H1 (cell line): Measurements from ENCODE around the gene SAT1. TPM values are rescaled to one million over a fixed set of nuclear protein-coding genes. Genes with fewer than 3 reads are reported as not detected.

Experiments used
- CTCF ChIA-PET: fragments of 300-600 bp; sonication (Branson Sonifier 250); formaldehyde crosslinking; loops from one replicate; lab custom pipeline; 2021; ENCODE audit not compliant: partially characterized antibody; lab: Charles Lee
- POLR2A ChIA-PET: fragments of 300-600 bp; sonication (Branson Sonifier 250); formaldehyde crosslinking; loops from one replicate; lab custom pipeline; 2021; ENCODE audit warnings: inconsistent platforms; ENCODE audit not compliant: partially characterized antibody; lab: Charles Lee
- DNase-seq, 2 experiments: peaks; one replicate each; pipeline versions ENCODE4 v3.0.0 to v3.0.0-alpha.2; 2010 to 2022; ENCODE audit warnings: low spot score in 2 of 2, low read depth in 1 of 2, mixed read lengths in 1 of 2
- FAIRE-seq: peaks from 2 replicates; lab custom pipeline; 2011; peaks lifted over from hg19 to GRCh38; lab: Jason Lieb, UNC
- H2AFZ ChIP-seq: 2 replicates; pipeline ENCODE4 v1.8.1; 2012; ENCODE audit warnings: low read length, inconsistent platforms
- H2AK5ac ChIP-seq: 2 replicates; pipeline ENCODE4 v1.6.1; 2013; ENCODE audit warnings: low read depth, low read length
- H2BK120ac ChIP-seq: replicated peaks from 2 replicates; pipeline ENCODE3; 2013; ENCODE audit warnings: low read depth, low read length, inconsistent platforms
- H2BK12ac ChIP-seq: 2 replicates; pipeline ENCODE4 v1.6.1; 2013; ENCODE audit warnings: low read depth, low read length
- H2BK15ac ChIP-seq: 2 replicates; pipeline ENCODE4 v1.6.1; 2013; ENCODE audit warnings: low read length
- H2BK20ac ChIP-seq: 2 replicates; pipeline ENCODE4 v1.6.1; 2013; ENCODE audit warnings: low read length
- H2BK5ac ChIP-seq: 2 replicates; pipeline ENCODE4 v1.6.1; 2013; ENCODE audit warnings: low read depth, low read length
- H3K14ac ChIP-seq: 2 replicates; pipeline ENCODE4 v1.6.1; 2013; ENCODE audit warnings: inconsistent platforms; ENCODE audit not compliant: insufficient read length
- H3K18ac ChIP-seq: 2 replicates; pipeline ENCODE4 v1.6.1; 2013; ENCODE audit warnings: low read length; ENCODE audit errors: extremely low read depth
- H3K23ac ChIP-seq: 2 replicates; pipeline ENCODE4 v1.6.1; 2013; ENCODE audit warnings: inconsistent platforms; ENCODE audit not compliant: insufficient read length
- H3K23me2 ChIP-seq: 2 replicates; pipeline ENCODE4 v1.6.1; 2013; ENCODE audit warnings: low read depth, low read length
- H3K27ac ChIP-seq: 2 replicates; pipeline ENCODE4 v1.6.1; 2011; ENCODE audit warnings: low read depth, low read length, inconsistent platforms
- H3K27me3 ChIP-seq, 4 experiments: replicated peaks in 1 of 4; 1 replicate in 1 of 4; 2 replicates in 3 of 4; pipeline versions ENCODE4 v1.6.1 to v1.8.1; 2011 to 2013; ENCODE audit warnings: low read length in 3 of 4, mild to moderate bottlenecking in 3 of 4, inconsistent platforms in 2 of 4, mixed read lengths in 2 of 4, moderate library complexity in 1 of 4; ENCODE audit not compliant: control insufficient read depth in 3 of 4, insufficient read depth in 3 of 4; ENCODE audit errors: extremely low read depth in 1 of 4
- H3K36me3 ChIP-seq, 4 experiments: 2 replicates each; pipeline versions ENCODE4 v1.6.1 to v1.8.1; 2011 to 2013; ENCODE audit warnings: mild to moderate bottlenecking in 4 of 4, low read length in 3 of 4, moderate library complexity in 2 of 4, control low read depth in 1 of 4, inconsistent platforms in 1 of 4; ENCODE audit not compliant: insufficient read depth in 4 of 4, control insufficient read depth in 2 of 4
- H3K4ac ChIP-seq: replicated peaks from 2 replicates; pipeline ENCODE3; 2013; ENCODE audit warnings: low read length, low read depth, mixed read lengths, inconsistent platforms; ENCODE audit not compliant: insufficient read length
- H3K4me1 ChIP-seq, 4 experiments: replicated peaks in 1 of 4; 1 replicate in 1 of 4; 2 replicates in 3 of 4; pipeline versions ENCODE4 v1.6.1 to v1.8.1; 2011 to 2013; ENCODE audit warnings: low read length in 3 of 4, inconsistent platforms in 2 of 4, mixed read lengths in 1 of 4; ENCODE audit not compliant: insufficient read depth in 4 of 4, control insufficient read depth in 3 of 4
- H3K4me2 ChIP-seq, 2 experiments: 2 replicates each; pipeline versions ENCODE4 v1.6.1 to v1.8.1; 2011 to 2013; ENCODE audit warnings: low read depth in 2 of 2, low read length in 2 of 2, control low read depth in 1 of 2, inconsistent platforms in 1 of 2, mild to moderate bottlenecking in 1 of 2; ENCODE audit not compliant: insufficient read depth in 1 of 2
- H3K4me3 ChIP-seq, 4 experiments: fragments of 200-600, 300-600 bp in 1 of 4; sonication (generic), shearing (Covaris generic), sonication (Bioruptor Twin) in 1 of 4; 2 replicates each; pipeline versions ENCODE4 v1.5.1 to v1.8.1; 2011 to 2016; ENCODE audit warnings: low read length in 4 of 4, low read depth in 3 of 4, control low read depth in 2 of 4, inconsistent platforms in 2 of 4, mild to moderate bottlenecking in 2 of 4, mixed read lengths in 1 of 4, moderate library complexity in 1 of 4; ENCODE audit not compliant: insufficient read depth in 2 of 4; ENCODE audit errors: extremely low read depth in 1 of 4
- H3K56ac ChIP-seq: replicated peaks from 2 replicates; pipeline ENCODE3; 2013; ENCODE audit warnings: low read depth, mild to moderate bottlenecking, mixed read lengths, low read length, inconsistent platforms; ENCODE audit not compliant: insufficient read length
- H3K79me1 ChIP-seq: 2 replicates; pipeline ENCODE4 v1.6.1; 2013; ENCODE audit warnings: low read depth, low read length, control low read depth
- H3K79me2 ChIP-seq, 2 experiments: 2 replicates each; pipeline versions ENCODE4 v1.6.1 to v1.8.1; 2012 to 2013; ENCODE audit warnings: low read length in 2 of 2, mild to moderate bottlenecking in 2 of 2, inconsistent platforms in 1 of 2; ENCODE audit not compliant: insufficient read depth in 2 of 2, control insufficient read depth in 1 of 2
- H3K9ac ChIP-seq, 4 experiments: replicated peaks in 1 of 4; 1 replicate in 1 of 4; 2 replicates in 3 of 4; pipeline versions ENCODE4 v1.6.1 to v1.8.1; 2011 to 2013; ENCODE audit warnings: low read depth in 3 of 4, low read length in 3 of 4, control low read depth in 2 of 4, mild to moderate bottlenecking in 2 of 4, moderate library complexity in 2 of 4, inconsistent platforms in 1 of 4; ENCODE audit errors: extremely low read depth in 1 of 4
- H3K9me3 ChIP-seq, 2 experiments: 2 replicates each; pipeline versions ENCODE4 v1.6.1 to v1.8.1; 2012 to 2013; ENCODE audit warnings: mild to moderate bottlenecking in 2 of 2, moderate library complexity in 2 of 2, control low read depth in 1 of 2, inconsistent platforms in 1 of 2, low read depth in 1 of 2, low read length in 1 of 2, mixed read lengths in 1 of 2; ENCODE audit not compliant: insufficient read depth in 2 of 2
- H4K20me1 ChIP-seq, 2 experiments: replicated peaks in 1 of 2; 2 replicates each; pipeline versions ENCODE3 to v1.8.1; 2011 to 2013; ENCODE audit warnings: inconsistent platforms in 2 of 2, low read length in 2 of 2, mild to moderate bottlenecking in 1 of 2; ENCODE audit not compliant: insufficient read depth in 2 of 2, control insufficient read depth in 1 of 2
- H4K5ac ChIP-seq: 2 replicates; pipeline ENCODE4 v1.6.1; 2013; ENCODE audit warnings: low read length, low read depth, mixed read lengths, inconsistent platforms; ENCODE audit not compliant: insufficient read length
- H4K8ac ChIP-seq: 2 replicates; pipeline ENCODE4 v1.8.0; 2013; ENCODE audit warnings: mild to moderate bottlenecking, moderate library complexity, low read length, inconsistent platforms; ENCODE audit not compliant: insufficient read depth; ENCODE audit errors: extremely low read depth
- H4K91ac ChIP-seq: replicated peaks from 2 replicates; pipeline ENCODE3; 2013; ENCODE audit warnings: low read length, mixed read lengths, inconsistent platforms; ENCODE audit not compliant: insufficient read length
- CREB1 ChIP-seq: IDR thresholded peaks from 2 replicates; pipeline ENCODE4 v1.6.1; 2012; ENCODE audit warnings: inconsistent platforms
- EP300 ChIP-seq, 2 experiments: IDR thresholded peaks; 1 replicate in 1 of 2; 2 replicates in 1 of 2; pipeline ENCODE4 v1.6.1; 2011 to 2012; ENCODE audit warnings: low read depth in 2 of 2, low read length in 2 of 2, mild to moderate bottlenecking in 2 of 2, borderline replicate concordance in 1 of 2, inconsistent platforms in 1 of 2, moderate library complexity in 1 of 2
- POLR2AphosphoS5 ChIP-seq: IDR thresholded peaks from 2 replicates; pipeline ENCODE4 v1.6.1; 2011; ENCODE audit warnings: low read depth, low read length
- SRF ChIP-seq: IDR thresholded peaks from 2 replicates; pipeline ENCODE4 v1.6.1; 2011; ENCODE audit warnings: mild to moderate bottlenecking, low read depth, low read length, moderate library complexity
- WGBS, 2 experiments: shearing (Covaris generic) in 1 of 2; methylation state at CpG; one replicate each; pipeline versions ENCODE4 v1.1.6 to v1.1.7; 2013 to 2015; ENCODE audit warnings: low lambda C conversion rate in 2 of 2, mixed read lengths in 2 of 2, inconsistent platforms in 1 of 2, low coverage in 1 of 2, missing lambda C conversion rate in 1 of 2; ENCODE audit not compliant: insufficient replicate concordance in 2 of 2, insufficient coverage in 1 of 2, insufficient read length in 1 of 2; ENCODE audit errors: extremely low coverage in 1 of 2, missing lambda C conversion rate in 1 of 2; 5-methylcytosine and 5-hydroxymethylcytosine counted together
- long read RNA-seq, 2 experiments: library from RNA in 1 of 2; library from capped mRNA in 1 of 2; stranded (forward); transcript quantifications; one replicate each; pipeline ENCODE4 v2.0.0, GENCODE V29; 2021; ENCODE audit warnings: inconsistent platforms in 1 of 2
- polyA minus RNA-seq, 3 experiments: library from RNA; depleted of rRNA, polyadenylated mRNA; stranded (reverse); fragments of >200 nt; gene quantifications; 1 replicate in 2 of 3; 2 replicates in 1 of 3; pipeline ENCODE4 v1.2.3, GENCODE V29; 2011
- polyA plus RNA-seq, 7 experiments: library from polyadenylated mRNA; depleted of rRNA in 3 of 7; stranded (reverse) in 5 of 7; unstranded in 2 of 7; fragments of >200 nt in 5 of 7; fragments of 200-250 nt in 2 of 7; gene quantifications; 1 replicate in 5 of 7; 2 replicates in 1 of 7; 4 replicates in 1 of 7; pipeline versions ENCODE4 v1.2.1 to v1.2.3, GENCODE V29; 2011 to 2013; ENCODE audit warnings: missing spikeins in 2 of 7, mixed read lengths in 2 of 7
- total RNA-seq: library from RNA; stranded (reverse); fragmentation: NEBNext Ultra II Directional; extraction: Animal tissue kit (Norgen Biotek cat#: 25700); gene quantifications from 2 replicates; pipeline ENCODE4 v1.2.1, GENCODE V29; 2021
- TF ChIP-seq, protein P1 (sequence below), 3 experiments: IDR thresholded peaks; 1 replicate in 2 of 3; 2 replicates in 1 of 3; pipeline versions ENCODE4 v1.5.1 to v1.6.1; 2011; ENCODE audit warnings: low read length in 3 of 3, mild to moderate bottlenecking in 3 of 3, inconsistent platforms in 2 of 3, low read depth in 1 of 3, moderate library complexity in 1 of 3; ENCODE audit not compliant: insufficient read depth in 1 of 3; ENCODE audit errors: control extremely low read depth in 1 of 3

SAT1 gene
- 26.3 and 29.2 TPM in 2 replicates for total RNA-seq
- polyA plus RNA-seq (2011; rRNA removed), result 23.4 and 36.8 TPM in 2 replicates
- polyA plus RNA-seq (2011; cell fraction: cytosol; rRNA removed), result 58.5 TPM
- 15.9 TPM for polyA plus RNA-seq (2011; cell fraction: nucleus; rRNA removed)
- polyA plus RNA-seq (2012, experiment 1 of 2), result 44.4 to 69.5 TPM (median 50.8 TPM) in 4 replicates
- 24.3 TPM for polyA plus RNA-seq (2012, experiment 2 of 2)
- 42.9 TPM for polyA plus RNA-seq (2013, experiment 1 of 2)
- polyA plus RNA-seq (2013, experiment 2 of 2), result 42.0 TPM
- polyA minus RNA-seq (2011; rRNA and poly(A)+ RNA removed), result 17.1 and 18.3 TPM in 2 replicates
- 10.9 TPM for polyA minus RNA-seq (2011; cell fraction: cytosol; rRNA and poly(A)+ RNA removed)
- 25.7 TPM for polyA minus RNA-seq (2011; cell fraction: nucleus; rRNA and poly(A)+ RNA removed)
- long read RNA-seq, experiment 1, transcript SAT1-204 (6 exons, 1,065 nt), result major isoform, 26 of 32 reads
- long read RNA-seq, experiment 1, partial matches to known transcripts, result 6 of 32 reads
- long read RNA-seq, experiment 1, other reads (novel, unspliced or antisense), result 0 of 32 reads
- long read RNA-seq, experiment 2, transcript SAT1-204 (6 exons, 1,065 nt), result major isoform, 120 of 128 reads
- long read RNA-seq, experiment 2, partial matches to known transcripts, result 0 of 128 reads
- long read RNA-seq, experiment 2, other reads (novel, unspliced or antisense), result 5 of 128 reads

DNA sequence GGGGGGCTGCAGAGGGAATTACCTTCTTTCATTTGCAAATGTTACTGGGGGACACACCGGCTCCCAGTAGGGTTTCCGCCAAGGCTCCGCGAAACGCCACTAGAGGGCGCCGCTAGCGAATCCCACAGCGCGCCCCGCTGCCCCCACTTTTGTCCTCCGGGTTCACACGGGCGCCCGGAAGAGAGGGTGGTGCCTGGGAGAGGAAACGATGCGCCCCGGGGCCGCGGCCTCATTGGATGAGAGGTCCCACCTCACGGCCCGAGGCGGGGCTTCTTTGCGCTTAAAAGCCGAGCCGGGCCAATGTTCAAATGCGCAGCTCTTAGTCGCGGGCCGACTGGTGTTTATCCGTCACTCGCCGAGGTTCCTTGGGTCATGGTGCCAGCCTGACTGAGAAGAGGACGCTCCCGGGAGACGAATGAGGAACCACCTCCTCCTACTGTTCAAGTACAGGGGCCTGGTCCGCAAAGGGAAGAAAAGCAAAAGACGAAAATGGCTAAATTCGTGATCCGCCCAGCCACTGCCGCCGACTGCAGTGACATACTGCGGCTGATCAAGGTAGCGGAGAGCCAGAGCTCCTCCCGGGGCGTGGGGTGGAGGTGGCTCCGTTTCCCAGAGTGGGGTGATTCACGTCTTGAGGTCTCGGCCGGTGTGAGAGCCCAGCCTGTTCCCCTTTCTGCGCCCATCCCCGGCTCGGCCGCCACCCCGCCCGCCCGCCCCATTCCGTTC lies at the start of gene SAT1:
SAT1 (plus strand) TSS at position 311 of the 726 bp plus-strand sequence; CDS start at position 490, 179 bp downstream.
- peak within 1 kb of the TSS in 3 of 4 experiments; percentile 51 to 77 (median 66); a peak in 6 of 7 replicates for H3K9ac ChIP-seq
- no peak within 1 kb of the TSS for H4K5ac ChIP-seq
- H3K4ac ChIP-seq, result no peak within 1 kb of the TSS
- DNase-seq (peak; percentile 69 to 92), FAIRE-seq (no peak)
- peak within 1 kb of the TSS; percentile 75 to 77 for H3K4me2 ChIP-seq
- no peaks in the 10 kb centered on the region for H3K79me2 ChIP-seq
- H4K91ac ChIP-seq, result no peak within 1 kb of the TSS
- no peak within 1 kb of the TSS for H2BK12ac ChIP-seq
- H3K23ac ChIP-seq, result no peak within 1 kb of the TSS
- H3K4me3 ChIP-seq, result peak within 1 kb of the TSS; percentile 65 to 88 (median 72)
- H3K36me3 ChIP-seq, result peaks cover 0 to 8% (median 0%) of the 10 kb centered on the region in 4 experiments; a peak in 1 of 8 replicates
- no peak within 1 kb of the TSS for H2BK15ac ChIP-seq
- H4K20me1 ChIP-seq, result no peaks in the 10 kb centered on the region
- peak within 1 kb of the TSS; percentile 30 for H3K56ac ChIP-seq
- no peak within 1 kb of the TSS for H3K27ac ChIP-seq
- H3K14ac ChIP-seq, result no peak within 1 kb of the TSS
- H3K23me2 ChIP-seq, result peaks cover 3% of the 10 kb centered on the region; the same call in 1 of the 2 replicates
- no peaks in the 10 kb centered on the region for H3K4me1 ChIP-seq
- no peak within 1 kb of the TSS for H2AK5ac ChIP-seq
- H2BK5ac ChIP-seq, result no peak within 1 kb of the TSS
- no peak within 1 kb of the TSS; the same call in 1 of the 2 replicates for H3K18ac ChIP-seq
- no peaks in the 10 kb centered on the region for H3K79me1 ChIP-seq
- H2BK20ac ChIP-seq, result no peak within 1 kb of the TSS
- H4K8ac ChIP-seq, result peak within 1 kb of the TSS; percentile 79; the same call in 1 of the 2 replicates
- H2BK120ac ChIP-seq, result no peak within 1 kb of the TSS
- ChIA-PET CTCF (interaction anchor here (0.8 to 3.6 kb wide), 8 partner anchors 10 to 124 kb away, joined by 3 to 20 read pairs (median 4); no protein-coding TSS in a partner anchor), POLR2A (interaction anchor here (0.5 to 1.8 kb wide), 17 partner anchors 10 to 382 kb away, joined by 3 to 12 read pairs (median 3); partner anchors contain the start of genes APOO, CXorf58 and EIF2S3)
- 0% methylated on average over 5 of the region's 58 CpGs; no CpG with 5 or more reads in 1 of the 2 experiments for WGBS, 2 experiments
- no peaks in the 10 kb centered on the region for H3K9me3 ChIP-seq
- peak within 1 kb of the TSS; percentile 70; the same call in 1 of the 2 replicates for H2AFZ ChIP-seq
- no peaks in the 10 kb centered on the region for H3K27me3 ChIP-seq
- TF ChIP-seq EP300 (IDR thresholded peaks at IDR 0.05; ENCODE audit: borderline replicate concordance in 1 of 2, low read depth in 2 of 2, low read length in 2 of 2), result 0 out of 3 replicates have a peak, but pooled peaks of 1 of the 2 experiments have one; percentile 32
- TF ChIP-seq SRF, result no peak
- TF ChIP-seq POLR2AphosphoS5, result peak; percentile 92
- TF ChIP-seq, protein P1, sequence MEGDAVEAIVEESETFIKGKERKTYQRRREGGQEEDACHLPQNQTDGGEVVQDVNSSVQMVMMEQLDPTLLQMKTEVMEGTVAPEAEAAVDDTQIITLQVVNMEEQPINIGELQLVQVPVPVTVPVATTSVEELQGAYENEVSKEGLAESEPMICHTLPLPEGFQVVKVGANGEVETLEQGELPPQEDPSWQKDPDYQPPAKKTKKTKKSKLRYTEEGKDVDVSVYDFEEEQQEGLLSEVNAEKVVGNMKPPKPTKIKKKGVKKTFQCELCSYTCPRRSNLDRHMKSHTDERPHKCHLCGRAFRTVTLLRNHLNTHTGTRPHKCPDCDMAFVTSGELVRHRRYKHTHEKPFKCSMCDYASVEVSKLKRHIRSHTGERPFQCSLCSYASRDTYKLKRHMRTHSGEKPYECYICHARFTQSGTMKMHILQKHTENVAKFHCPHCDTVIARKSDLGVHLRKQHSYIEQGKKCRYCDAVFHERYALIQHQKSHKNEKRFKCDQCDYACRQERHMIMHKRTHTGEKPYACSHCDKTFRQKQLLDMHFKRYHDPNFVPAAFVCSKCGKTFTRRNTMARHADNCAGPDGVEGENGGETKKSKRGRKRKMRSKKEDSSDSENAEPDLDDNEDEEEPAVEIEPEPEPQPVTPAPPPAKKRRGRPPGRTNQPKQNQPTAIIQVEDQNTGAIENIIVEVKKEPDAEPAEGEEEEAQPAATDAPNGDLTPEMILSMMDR (IDR thresholded peaks at IDR 0.05; ENCODE audit: control extremely low read depth in 1 of 3, insufficient read depth in 1 of 3, low read depth in 1 of 3, low read length in 3 of 3), result peak; percentile 55 to 69 (median 55)
- no peak; the same call in 1 of the 2 replicates for TF ChIP-seq CREB1
